HG03575 (cell line): ENCODE results near the gene NAAA.
"Not testable (repeated sequence)": the region's sequence is repeated elsewhere in the genome, so short reads cannot be mapped to it uniquely, and the experiment has no call there.

Experiments used
- ATAC-seq: cut with Tn5 transposase; IDR thresholded peaks from one replicate; pipeline ENCODE4 v1.9.1; 2021; ENCODE audit not compliant: unreplicated experiment, insufficient number of reproducible peaks, low FRiP score; ENCODE audit errors: extremely low read depth

Gene NAAA

DNA sequence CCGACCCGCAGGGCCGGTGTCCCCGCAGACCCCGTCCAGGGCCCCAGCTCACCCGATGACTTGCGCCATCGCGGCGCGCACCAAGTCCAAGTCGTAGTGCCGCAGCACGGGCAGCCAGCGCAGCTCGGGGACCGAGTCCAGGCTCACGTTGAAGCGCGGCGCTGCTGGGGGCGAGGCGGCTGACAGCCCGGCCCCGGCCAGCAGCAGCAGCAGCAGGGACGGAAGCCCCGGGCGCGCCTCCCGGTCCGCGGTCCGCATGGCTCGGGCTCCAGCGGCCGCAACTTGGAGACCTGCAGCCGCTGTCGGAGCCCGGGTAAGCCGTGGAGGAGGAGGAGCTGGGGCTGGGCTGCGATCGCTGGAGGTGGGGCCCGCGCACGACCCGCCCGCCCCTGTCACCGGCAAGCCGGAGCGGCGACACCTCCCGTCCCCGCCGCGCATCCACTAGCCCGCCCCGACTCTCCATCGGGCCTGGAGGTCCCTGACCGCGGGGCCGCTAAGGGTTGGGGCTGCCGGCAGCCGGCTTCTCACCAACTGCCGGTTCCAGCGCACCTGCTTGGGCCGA lies at the start of gene NAAA:
NAAA (minus strand) TSS at position 322 of the 562 bp plus-strand sequence; CDS start at position 258, 64 bp downstream.
- peak; percentile 49 for ATAC-seq

DNA sequence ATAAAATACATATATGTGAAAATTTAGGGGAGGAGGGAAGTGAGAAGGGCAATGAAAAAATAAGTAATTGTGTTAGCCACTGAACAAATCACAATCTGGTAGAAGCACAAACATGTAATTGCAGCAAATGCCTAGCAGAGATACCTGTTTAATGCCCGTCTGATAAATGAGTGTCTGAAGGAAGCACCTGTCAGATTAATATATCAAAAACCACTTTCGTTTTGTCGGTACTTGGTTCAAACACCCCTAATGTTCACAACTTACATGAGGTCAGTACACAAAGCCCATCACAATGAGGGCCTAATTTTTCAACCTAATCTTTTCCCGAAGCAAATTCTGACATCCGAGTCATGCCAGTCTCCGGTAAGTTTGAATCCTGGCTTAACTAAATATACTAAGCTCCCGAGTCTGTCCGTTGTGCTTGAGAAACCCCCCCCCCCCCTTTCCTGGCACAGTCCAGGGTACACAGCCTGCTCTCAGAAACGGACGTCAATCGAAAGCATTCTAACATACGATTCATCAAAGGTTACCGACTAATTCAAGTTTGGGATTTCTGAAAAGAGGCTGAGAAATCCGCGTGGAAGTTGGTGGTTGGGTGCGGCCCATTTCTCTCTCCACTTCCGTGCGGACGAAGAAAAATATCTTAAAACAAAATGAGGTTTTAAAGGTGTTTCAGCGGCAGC lies 49.2 kb upstream of the NAAA start:
- ATAC-seq = no peak

DNA sequence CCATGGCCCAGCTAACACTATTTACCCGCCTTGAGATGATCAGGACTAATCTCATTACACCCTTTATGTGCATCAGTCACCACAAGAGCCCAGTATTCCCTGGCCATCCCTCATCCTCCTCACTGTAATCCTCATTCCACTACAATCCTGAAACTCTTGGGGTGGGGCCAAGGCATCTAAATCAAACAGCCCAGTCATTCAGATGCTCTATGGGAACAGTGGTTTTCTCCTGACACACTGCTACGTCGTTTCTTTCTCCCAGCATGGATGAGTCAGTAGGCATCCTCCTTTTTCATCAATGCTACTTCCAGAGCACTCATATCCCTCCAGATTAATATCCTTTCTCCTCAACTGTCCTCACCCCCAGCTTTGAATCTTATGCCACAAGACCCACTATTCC lies 44.3 kb upstream of the NAAA start:
- no peak for ATAC-seq

DNA sequence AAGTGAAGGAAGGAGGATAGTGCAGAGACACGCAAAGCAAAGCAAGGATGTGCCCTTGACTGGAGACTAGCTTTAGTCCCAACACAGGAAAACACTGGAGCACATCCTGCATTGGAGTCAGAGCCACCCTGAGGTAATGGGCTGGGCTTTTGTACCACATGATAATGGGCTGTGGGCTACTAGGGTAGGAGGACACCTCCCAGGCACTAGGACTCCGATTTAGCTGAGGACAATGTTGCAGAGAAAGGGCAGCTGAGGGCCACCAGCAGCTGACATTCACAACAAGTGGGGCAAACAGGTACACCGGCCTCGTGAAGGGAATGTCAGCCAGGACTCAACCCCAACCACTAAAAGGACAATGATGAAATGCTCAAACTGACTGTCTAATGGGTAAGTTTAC lies 39.8 kb upstream of the NAAA start:
- no peak for ATAC-seq

DNA sequence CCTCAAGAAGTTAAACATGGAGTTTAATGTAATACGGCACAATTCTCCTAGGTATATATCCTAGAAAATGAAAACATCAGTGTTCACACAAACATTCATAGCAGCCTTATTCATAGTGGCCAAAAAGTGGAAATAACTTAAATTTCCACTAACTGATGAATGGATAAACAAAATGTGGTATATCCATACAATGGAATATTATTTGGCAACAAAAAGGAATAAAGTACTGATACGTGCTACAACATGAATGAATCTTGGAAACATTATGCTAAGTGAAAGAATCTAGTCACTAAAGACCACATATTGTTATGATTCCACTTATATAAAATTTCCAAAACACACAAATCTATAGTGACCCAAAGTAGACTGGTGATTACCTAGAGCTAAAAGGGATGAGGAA lies 35.4 kb upstream of the NAAA start:
- ATAC-seq = no peak

DNA sequence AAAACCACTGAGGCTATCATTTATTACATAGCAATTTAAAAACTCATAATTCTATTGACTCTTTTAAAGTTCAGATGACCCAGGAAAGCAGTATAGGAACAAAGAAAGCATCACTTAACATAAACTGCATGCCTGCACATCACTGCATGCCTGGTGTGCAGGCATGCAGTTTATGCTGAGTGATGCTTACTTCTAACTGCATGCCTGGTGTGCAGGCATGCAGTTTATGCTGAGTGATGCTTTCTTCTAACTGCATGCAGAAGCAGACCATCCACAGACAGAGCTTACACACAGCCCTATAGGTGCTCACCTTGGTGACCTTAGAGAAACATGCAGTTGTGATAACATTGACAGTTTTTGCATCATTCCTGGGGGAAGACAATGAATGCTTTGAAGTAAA lies 33.0 kb upstream of the NAAA start:
- ATAC-seq = no peak

DNA sequence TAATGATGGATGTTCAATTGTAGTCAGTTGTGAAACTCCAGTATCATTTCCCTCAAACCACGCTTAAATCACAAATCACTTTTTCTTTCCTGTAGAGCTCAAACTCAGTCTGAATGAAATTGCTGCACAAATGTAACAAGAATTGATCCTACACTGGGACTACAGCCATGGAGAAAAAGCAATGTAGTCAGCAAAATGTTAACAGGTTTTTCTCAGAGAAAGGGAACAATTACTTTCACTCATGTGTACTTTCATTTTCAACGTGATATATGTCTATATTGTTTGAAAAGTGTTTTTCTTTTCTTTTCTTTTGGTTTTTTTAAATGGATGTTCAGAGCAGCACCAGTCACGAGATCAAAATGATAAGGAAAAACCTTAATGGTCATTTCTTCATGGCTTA lies 27.3 kb upstream of the NAAA start:
- ATAC-seq = no peak

DNA sequence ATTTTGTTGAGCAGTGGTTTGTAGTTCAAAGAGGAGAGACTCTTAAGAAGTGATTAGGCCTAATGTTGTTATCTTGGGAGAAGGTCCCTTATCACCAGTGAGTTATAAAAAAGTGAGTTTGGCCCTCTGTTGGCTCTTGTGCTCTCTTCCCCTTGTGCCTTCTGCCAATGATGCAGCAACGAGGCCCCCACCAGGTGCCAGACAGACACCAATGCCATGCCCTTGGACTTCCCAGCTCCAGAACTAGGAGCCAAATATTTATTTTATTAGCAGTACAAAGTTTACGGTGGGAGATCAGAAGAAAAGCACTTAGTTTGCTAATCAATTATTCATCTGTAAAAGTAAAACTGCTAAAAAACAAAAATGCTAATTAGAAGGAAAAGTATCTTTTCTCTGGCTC lies 22.7 kb upstream of the NAAA start:
- ATAC-seq = no peak

DNA sequence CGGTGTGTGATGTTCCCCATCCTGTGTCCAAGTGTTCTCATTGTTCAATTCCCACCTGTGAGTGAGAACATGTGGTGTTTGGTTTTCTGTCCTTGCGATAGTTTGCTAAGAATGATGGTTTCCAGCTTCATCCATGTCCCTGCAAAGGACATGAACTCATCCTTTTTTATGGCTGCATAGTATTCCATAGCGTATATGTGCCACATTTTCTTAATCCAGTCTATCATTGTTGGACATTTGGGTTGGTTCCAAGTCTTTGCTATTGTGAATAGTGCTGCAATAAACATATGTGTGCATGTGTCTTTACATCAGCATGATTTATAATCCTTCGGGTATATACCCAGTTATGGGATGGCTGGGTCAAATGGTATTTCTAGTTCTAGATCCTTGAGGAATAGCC lies 21.3 kb upstream of the NAAA start:
- not testable (repeated sequence) for ATAC-seq

DNA sequence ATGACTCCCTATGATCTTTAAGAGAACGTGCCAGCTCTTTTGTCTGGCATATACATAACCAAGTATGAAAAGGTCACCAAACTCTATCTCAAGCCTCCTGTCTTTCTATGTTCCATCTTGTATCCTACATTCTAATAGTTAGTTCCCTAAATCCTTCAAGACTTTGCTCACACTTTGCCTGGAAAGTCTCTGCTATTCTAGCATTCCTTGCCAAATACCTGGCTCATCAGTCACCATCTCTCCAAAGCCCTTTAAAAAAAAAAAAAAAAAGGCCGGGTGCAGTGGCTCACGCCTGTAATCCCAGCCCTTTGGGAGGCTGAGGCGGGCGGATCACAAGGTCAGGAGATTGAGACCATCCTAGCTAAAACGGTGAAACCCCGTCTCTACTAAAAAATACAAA lies 17.7 kb upstream of the NAAA start:
- not testable (repeated sequence) for ATAC-seq

DNA sequence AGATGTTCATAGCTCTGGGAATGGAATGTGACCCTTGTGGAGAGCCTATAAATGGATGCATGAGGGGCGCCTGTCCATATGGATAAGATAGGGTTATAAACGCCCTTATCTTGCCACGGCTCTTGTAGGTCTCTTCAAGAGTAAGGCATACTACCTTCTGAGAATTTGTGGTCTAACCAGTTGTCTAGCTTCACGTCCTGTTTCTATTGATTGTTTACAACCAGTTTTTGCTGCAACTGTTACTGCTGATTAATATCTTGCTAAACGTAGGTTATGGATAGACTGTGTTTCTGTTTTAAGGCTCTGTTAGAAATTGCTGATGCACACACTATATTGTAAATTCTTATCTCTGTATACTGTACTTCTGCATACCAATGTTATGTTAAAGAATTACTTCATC lies 14.0 kb upstream of the NAAA start:
- ATAC-seq = not testable (repeated sequence)

DNA sequence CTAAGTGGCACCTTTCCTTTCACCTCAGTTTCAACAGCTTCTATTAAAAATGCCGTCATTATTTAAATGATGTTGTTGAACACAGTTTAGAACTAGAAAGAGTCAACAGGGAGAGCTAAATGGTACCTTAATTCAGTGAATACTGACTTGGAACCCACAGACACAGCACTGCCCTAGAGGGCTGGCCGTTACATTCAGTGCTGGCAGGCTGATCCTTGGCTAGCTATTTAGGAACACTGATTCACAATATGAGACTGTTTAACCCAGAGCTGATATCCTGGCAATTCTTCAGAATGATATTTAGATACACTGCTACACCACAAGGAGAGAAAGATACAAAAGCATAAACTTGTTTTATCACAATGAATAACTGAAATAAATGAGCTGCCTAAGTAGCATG lies 12.7 kb upstream of the NAAA start:
- no peak for ATAC-seq

DNA sequence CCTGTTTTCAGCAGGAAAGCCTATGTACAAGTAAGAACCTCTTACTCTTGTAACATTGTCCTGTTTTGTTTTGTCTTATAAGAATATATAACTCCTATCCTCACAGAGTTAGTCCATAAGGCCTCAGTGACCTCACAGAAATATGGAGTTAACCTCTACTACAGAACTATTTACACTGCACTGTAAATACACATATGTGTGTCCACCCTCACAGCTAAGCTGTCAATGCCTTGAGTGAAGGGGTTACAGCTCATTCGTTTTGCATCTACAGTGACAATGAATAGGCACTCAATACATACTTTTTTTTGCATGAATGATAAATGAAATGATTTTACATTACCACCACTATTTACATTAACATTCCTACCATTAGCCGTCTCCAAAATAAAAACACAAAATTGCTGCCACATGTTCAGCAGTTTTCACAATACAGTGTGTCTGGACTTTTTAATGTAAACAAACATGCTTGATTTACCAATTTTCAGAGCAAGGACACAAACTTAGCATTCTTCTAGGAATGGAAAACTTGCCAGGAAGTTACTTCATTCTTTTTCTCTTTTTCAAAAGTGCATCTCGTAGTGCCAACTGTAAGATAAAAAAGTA lies 9.5 kb upstream of the NAAA start:
- no peak for ATAC-seq

DNA sequence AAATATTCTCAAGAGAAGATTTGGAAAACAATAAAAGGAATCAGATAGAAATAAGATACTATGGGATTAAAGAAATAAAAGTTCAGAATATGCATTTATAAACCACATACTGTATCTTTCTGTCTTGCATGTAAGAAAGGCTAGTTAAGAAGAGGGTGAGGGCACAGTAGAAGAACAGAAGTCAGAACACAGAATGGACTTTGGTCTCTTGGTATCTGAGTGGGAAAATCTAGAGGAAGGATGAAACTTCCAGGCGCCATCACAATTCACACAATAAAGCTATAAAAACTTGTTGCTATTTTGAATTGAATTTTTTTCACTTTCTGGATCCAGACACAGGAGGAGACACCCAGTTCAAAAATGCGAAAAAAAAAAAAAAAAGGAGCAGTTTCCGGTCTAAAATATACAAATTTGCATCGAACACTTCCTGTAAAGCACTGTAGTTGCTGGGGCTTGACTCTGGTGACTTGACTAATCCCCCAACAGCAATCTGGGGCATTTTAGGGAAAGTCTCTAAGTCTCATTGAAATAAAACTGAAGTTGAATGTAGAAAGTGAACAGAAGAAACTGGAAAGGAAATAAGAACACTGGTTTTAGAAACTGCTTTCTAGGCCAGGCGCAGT lies 8.1 kb upstream of the NAAA start:
- peak; percentile 76 for ATAC-seq

DNA sequence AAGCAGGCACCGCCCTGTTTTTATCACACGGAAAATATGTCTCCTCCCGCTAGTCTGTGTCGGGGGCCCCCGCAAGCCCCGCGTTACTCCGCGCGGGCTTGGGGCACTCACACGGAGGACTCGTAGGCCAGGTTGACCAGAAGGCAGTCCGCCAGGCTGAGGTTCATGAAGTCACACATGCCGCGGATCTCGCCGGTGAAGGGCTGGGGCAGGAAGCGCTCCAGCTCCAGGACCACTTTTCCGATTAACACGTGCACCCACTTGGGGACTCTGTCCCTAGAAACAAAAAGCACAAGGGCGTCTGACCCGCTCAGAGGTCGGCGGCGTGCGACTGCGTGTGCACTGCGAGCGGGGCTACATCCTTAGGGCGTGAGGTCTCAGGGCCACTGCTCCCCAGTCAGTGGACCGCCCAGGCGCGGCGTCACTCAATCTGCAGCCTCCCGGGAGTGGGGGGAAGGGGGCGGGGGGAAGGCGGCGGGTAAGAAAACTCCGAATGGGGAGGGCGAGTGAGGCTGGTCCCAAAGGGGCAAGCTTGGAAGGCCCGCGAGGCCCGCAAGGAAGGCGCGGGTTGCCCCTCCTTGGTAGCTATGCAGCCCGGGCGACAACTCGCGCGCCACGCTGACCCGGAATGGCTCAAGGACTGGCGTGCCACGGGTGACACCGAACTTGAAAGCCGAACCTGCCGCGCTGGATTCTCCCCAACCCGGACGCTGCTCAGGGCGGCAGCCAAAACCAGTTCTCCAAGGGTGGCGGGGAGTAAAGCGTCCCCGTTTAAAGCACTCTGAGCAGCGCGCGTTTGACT lies 722 bp downstream of the NAAA start:
- ATAC-seq = no peak

DNA sequence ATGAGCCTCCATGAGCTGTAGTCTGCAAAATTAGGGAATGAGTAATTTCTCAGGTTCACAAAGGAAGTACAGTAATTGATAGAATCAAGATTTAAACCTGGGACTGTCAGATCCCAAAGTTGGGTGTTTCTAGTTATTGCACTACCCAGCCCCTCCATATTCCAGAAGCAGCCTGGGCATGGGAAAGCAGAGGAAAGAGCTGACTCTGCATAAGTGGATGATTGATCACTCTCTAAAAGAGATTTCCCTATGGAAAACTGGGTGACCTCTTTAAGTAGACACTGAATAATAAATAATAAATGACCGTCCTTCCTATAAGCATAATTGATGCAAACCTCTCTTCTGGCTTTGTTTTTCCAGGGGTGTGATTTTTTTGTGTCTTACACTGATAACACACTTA lies 5.2 kb downstream of the NAAA start:
- ATAC-seq = no peak

DNA sequence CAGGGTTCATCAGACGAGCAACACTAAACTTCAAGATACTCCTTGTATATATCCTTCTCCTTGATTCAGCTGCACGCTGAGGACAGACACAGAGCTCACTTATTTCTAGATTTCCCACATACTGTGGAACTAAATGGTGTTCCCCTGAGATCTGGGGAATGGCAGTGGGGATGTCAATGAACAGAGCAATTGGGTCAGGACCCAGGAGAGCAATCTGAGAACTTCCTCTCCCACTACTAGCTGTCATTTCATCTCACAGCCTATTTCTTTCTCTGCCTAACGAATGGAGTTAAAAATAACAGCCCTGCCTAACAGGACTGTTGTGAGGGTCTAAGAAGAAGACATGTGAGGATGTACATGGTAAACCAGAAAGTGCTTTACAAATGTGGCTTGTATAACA lies 10.7 kb downstream of the NAAA start:
- ATAC-seq = no peak

DNA sequence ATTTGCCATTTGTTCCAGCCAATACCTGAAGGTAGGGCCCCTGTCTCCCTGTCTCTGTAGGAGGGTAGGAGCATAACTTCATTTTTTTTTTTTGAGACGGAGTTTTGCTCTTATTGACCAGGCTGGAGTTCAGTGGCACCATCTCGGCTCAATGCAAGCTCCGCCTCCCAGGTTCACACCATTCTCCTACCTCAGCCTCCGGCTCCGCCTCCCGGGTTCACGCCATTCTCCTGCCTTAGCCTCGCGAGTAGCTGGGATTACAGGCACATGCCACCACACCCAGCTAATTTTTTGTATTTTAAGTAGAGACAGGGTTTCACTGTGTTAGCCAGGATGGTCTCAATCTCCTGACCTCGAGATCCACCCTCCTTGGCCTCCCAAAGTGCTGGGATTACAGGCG lies 15.9 kb downstream of the NAAA start:
- not testable (repeated sequence) for ATAC-seq

DNA sequence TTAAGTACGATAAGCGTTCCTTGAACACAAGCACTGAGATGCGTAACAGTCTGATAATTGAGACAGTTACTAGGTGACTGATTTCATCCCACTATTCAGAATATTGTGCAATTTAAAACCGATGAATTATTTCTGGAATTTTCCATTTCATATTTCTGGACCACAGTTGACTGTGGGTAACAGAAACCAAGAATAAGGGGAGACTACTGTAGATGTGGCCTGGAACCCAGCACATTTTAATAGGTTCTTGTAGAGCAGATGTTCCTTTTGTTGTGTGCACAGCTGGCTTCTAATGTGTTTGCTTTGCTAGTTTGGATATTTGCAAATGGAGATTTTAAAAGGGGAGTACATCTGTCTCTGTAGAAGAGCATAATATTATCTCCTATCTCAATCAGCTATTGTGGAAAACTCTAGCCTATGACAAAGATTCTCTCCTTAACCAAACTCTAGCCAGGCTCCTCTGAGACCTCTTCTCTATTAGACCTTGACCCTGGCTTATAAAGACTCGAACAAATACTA lies 16.4 kb downstream of the NAAA start:
- no peak for ATAC-seq
